ENCODE measurements around the gene MRPL1.

MRPL1 gene

GRCh38 chr4:77843628-77844027 is 19.0 kb upstream of the MRPL1 start:
- no peak for TF ChIP-seq CTCF (IDR thresholded peaks at IDR 0.05)

- no peak for TF ChIP-seq CTCF (IDR thresholded peaks at IDR 0.05)
Measured at GRCh38 chr4:77844363-77844762, 18.3 kb upstream of the MRPL1 start.

GRCh38 chr4:77845400-77845799 is 17.2 kb upstream of the MRPL1 start:
- no peak for TF ChIP-seq CTCF (IDR thresholded peaks at IDR 0.05)

- TF ChIP-seq CTCF (IDR thresholded peaks at IDR 0.05), result no peak
Measured at GRCh38 chr4:77845929-77846328, 16.7 kb upstream of the MRPL1 start.

- TF ChIP-seq CTCF (IDR thresholded peaks at IDR 0.05), result no peak
Measured at GRCh38 chr4:77848508-77848907, 14.1 kb upstream of the MRPL1 start.

- TF ChIP-seq CTCF (IDR thresholded peaks at IDR 0.05), result no peak
Measured at GRCh38 chr4:77849278-77849965, 13.2 kb upstream of the MRPL1 start.

GRCh38 chr4:77852892-77853495 is 9.6 kb upstream of the MRPL1 start:
- no peak for TF ChIP-seq CTCF (IDR thresholded peaks at IDR 0.05)
